Astrocyte (in vitro differentiated cells and primary cell): ENCODE data around the gene HMCN1. TPM values are rescaled to one million over a fixed set of nuclear protein-coding genes. Genes with fewer than 3 reads are reported as not detected.

Experiments
- DNase-seq: peaks from one replicate; pipeline ENCODE4 v3.0.0-alpha.2; 2010; ENCODE audit warnings: low read depth
- FAIRE-seq: peaks from 2 replicates; lab custom pipeline; 2011; peaks lifted over from hg19 to GRCh38; lab: Jason Lieb, UNC
- H2AFZ ChIP-seq: 2 replicates; pipeline ENCODE4 v1.6.0; 2012; ENCODE audit warnings: low read depth, low read length, inconsistent platforms
- H3K27ac ChIP-seq: 2 replicates; pipeline ENCODE4 v1.5.1; 2011; ENCODE audit warnings: low read depth, low read length, inconsistent platforms
- H3K27me3 ChIP-seq: 2 replicates; pipeline ENCODE4 v1.6.0; 2011; ENCODE audit warnings: low read length, inconsistent platforms; ENCODE audit not compliant: insufficient read depth
- H3K36me3 ChIP-seq: 2 replicates; pipeline ENCODE4 v1.5.1; 2011; ENCODE audit warnings: low read length, inconsistent platforms; ENCODE audit not compliant: insufficient read depth
- H3K4me1 ChIP-seq: 2 replicates; pipeline ENCODE4 v1.5.1; 2011; ENCODE audit warnings: low read length, inconsistent platforms; ENCODE audit not compliant: insufficient read depth
- H3K4me2 ChIP-seq: 2 replicates; pipeline ENCODE4 v1.6.0; 2012; ENCODE audit warnings: low read length, inconsistent platforms
- H3K4me3 ChIP-seq: 2 replicates; pipeline ENCODE4 v1.5.1; 2011; ENCODE audit warnings: low read depth, mild to moderate bottlenecking, low read length, inconsistent platforms; ENCODE audit not compliant: insufficient read depth
- H3K79me2 ChIP-seq: 2 replicates; pipeline ENCODE4 v1.6.0; 2012; ENCODE audit warnings: mild to moderate bottlenecking, low read length, inconsistent platforms; ENCODE audit not compliant: insufficient read depth
- H3K9ac ChIP-seq: 2 replicates; pipeline ENCODE4 v1.6.0; 2012; ENCODE audit warnings: mild to moderate bottlenecking, low read length, inconsistent platforms
- H3K9me3 ChIP-seq: 2 replicates; pipeline ENCODE4 v1.5.1; 2012; ENCODE audit warnings: low read depth, mild to moderate bottlenecking, low read length, inconsistent platforms; ENCODE audit not compliant: insufficient read depth
- H4K20me1 ChIP-seq: 2 replicates; pipeline ENCODE4 v1.6.0; 2012; ENCODE audit warnings: low read length, inconsistent platforms; ENCODE audit not compliant: insufficient read depth
- H3K27ac Mint-ChIP-seq: one replicate; pipeline ENCODE4 v1.8.0; 2021; ENCODE audit warnings: mild to moderate bottlenecking, mixed read lengths; ENCODE audit not compliant: unreplicated experiment
- H3K27me3 Mint-ChIP-seq: one replicate; pipeline ENCODE4 v1.8.0; 2021; ENCODE audit warnings: low read depth, mixed read lengths; ENCODE audit not compliant: unreplicated experiment
- H3K36me3 Mint-ChIP-seq: one replicate; pipeline ENCODE4 v1.8.0; 2021; ENCODE audit warnings: low read depth, mixed read lengths; ENCODE audit not compliant: unreplicated experiment
- H3K4me1 Mint-ChIP-seq: one replicate; pipeline ENCODE4 v1.8.0; 2021; ENCODE audit warnings: low read depth, mixed read lengths; ENCODE audit not compliant: unreplicated experiment
- H3K4me3 Mint-ChIP-seq: one replicate; pipeline ENCODE4 v1.8.0; 2021; ENCODE audit warnings: mild to moderate bottlenecking, moderate library complexity, mixed read lengths; ENCODE audit not compliant: unreplicated experiment
- H3K9me3 Mint-ChIP-seq: one replicate; pipeline ENCODE4 v1.8.0; 2021; ENCODE audit warnings: mild to moderate bottlenecking, mixed read lengths; ENCODE audit not compliant: unreplicated experiment
- EZH2 ChIP-seq: IDR thresholded peaks from 2 replicates; pipeline ENCODE4 v1.6.1; 2012; ENCODE audit warnings: mild to moderate bottlenecking, low read length, inconsistent platforms; ENCODE audit not compliant: insufficient read depth
- total RNA-seq: library from RNA; stranded (reverse); gene quantifications from 2 replicates; pipeline ENCODE4 v1.2.1, GENCODE V29; 2021
- TF ChIP-seq, protein P1 (sequence below): IDR thresholded peaks from 2 replicates; pipeline ENCODE4 v1.5.1; 2011; ENCODE audit warnings: low read depth, mild to moderate bottlenecking, inconsistent platforms, low read length, moderate library complexity; ENCODE audit not compliant: insufficient read depth

The HMCN1 gene
- total RNA-seq, 1 donor from 2014 or later: 19.7 TPM

DNA sequence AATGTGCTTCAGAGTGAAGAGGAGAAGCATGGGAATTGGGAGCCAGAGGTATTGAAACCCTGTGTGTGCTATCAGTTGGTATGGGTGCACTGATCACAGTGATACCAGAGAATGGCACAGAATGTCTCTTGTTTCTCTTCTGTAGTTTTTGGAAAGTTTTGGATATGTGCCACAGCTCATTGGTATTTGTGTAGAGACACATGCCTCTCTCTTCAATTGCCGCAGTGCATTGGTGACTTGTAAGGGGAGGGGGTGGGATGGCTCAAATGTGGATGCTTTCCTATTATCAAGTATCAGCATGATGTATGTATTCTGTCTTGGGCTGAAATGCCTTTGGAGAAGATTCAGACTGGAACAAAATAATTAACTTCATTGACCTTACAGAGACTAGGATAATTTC is 101.0 kb downstream of the HMCN1 start:
- Histone ChIP-seq H3K79me2 (no peaks in the 10 kb centered on the region), H3K9ac (no peak overlapping the region), H3K4me2 (no peak overlapping the region), H3K36me3 (no peaks in the 10 kb centered on the region), H3K4me3 (no peak overlapping the region), H3K4me1 (no peaks in the 10 kb centered on the region), H2AFZ (no peak overlapping the region), H4K20me1 (no peaks in the 10 kb centered on the region), H3K27me3 (no peaks in the 10 kb centered on the region), H3K27ac (no peak overlapping the region), H3K9me3 (no peaks in the 10 kb centered on the region)
- Mint-ChIP-seq H3K4me1 (peaks cover 5% of the 10 kb centered on the region), H3K9me3 (peaks cover 3% of the 10 kb centered on the region), H3K27me3 (no peaks in the 10 kb centered on the region), H3K36me3 (no peaks in the 10 kb centered on the region), H3K27ac (no peak overlapping the region), H3K4me3 (no peak overlapping the region)
- TF ChIP-seq EZH2: no peak
- TF ChIP-seq, protein P1, sequence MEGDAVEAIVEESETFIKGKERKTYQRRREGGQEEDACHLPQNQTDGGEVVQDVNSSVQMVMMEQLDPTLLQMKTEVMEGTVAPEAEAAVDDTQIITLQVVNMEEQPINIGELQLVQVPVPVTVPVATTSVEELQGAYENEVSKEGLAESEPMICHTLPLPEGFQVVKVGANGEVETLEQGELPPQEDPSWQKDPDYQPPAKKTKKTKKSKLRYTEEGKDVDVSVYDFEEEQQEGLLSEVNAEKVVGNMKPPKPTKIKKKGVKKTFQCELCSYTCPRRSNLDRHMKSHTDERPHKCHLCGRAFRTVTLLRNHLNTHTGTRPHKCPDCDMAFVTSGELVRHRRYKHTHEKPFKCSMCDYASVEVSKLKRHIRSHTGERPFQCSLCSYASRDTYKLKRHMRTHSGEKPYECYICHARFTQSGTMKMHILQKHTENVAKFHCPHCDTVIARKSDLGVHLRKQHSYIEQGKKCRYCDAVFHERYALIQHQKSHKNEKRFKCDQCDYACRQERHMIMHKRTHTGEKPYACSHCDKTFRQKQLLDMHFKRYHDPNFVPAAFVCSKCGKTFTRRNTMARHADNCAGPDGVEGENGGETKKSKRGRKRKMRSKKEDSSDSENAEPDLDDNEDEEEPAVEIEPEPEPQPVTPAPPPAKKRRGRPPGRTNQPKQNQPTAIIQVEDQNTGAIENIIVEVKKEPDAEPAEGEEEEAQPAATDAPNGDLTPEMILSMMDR: no peak
- DNase-seq (no peak), FAIRE-seq (no peak)

DNA sequence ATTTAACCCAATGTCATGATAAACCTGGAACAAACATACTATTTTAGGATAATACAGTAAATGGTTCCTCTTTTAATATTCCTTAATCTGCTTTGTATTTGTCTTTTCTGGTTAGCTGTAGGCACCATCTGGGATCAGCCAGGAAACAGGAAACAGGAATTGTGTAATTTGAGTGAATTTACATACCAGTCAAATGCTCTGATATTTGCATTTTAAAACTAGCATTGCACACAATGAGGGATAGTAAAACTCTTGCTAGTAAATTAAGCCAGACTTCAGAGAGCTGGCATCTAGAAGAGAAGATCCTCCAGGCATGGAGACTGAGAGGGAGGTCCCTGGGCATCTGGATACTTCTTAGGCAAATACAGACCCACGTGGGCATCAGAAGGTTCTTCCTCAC is 103.5 kb downstream of the HMCN1 start:
- H3K27ac ChIP-seq: no peak overlapping the region
- Mint-ChIP-seq H3K27ac (no peak overlapping the region), H3K9me3 (no peaks in the 10 kb centered on the region), H3K36me3 (no peaks in the 10 kb centered on the region), H3K4me1 (peaks cover 9% of the 10 kb centered on the region), H3K4me3 (no peak overlapping the region), H3K27me3 (no peaks in the 10 kb centered on the region)
- H3K79me2 ChIP-seq: no peaks in the 10 kb centered on the region
- no peaks in the 10 kb centered on the region for H3K9me3 ChIP-seq
- H3K27me3 ChIP-seq: no peaks in the 10 kb centered on the region
- H2AFZ ChIP-seq: no peak overlapping the region
- no peak overlapping the region for H3K4me3 ChIP-seq
- TF ChIP-seq, protein P1: no peak
- TF ChIP-seq EZH2: no peak
- FAIRE-seq: no peak
- no peak overlapping the region for H3K4me2 ChIP-seq
- H3K9ac ChIP-seq: no peak overlapping the region
- no peaks in the 10 kb centered on the region for H4K20me1 ChIP-seq
- H3K4me1 ChIP-seq: no peaks in the 10 kb centered on the region
- H3K36me3 ChIP-seq: no peaks in the 10 kb centered on the region
- no peak for DNase-seq

DNA sequence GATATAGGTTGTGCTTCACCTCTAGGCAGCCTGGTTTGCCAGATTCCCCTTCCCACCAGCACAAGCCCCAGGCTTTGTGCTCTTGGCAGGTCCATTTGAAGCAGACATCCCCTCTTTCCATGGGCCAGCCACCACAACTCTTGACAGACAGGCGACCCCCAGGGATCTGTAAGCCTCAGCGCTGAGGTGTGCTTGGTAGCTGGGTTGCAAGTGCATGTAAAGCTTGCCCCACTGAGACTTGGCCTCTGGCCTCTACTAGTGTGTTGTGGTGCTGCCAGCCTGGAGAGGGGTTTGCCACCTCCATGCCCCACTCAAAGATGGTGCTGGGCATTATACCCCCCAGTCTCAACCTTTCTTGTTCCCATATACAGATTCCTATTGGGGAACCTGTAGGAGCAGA is 103.9 kb downstream of the HMCN1 start:
- TF ChIP-seq EZH2: no peak
- TF ChIP-seq, protein P1: no peak
- FAIRE-seq: no peak

More for the DNA sequence above, 103.9 kb downstream of the HMCN1 start:
- no peaks in the 10 kb centered on the region for H3K4me1 ChIP-seq
- H3K4me2 ChIP-seq: no peak overlapping the region
- no peak overlapping the region for H2AFZ ChIP-seq
- Mint-ChIP-seq H3K36me3 (no peaks in the 10 kb centered on the region), H3K4me1 (peaks cover 9% of the 10 kb centered on the region), H3K27me3 (no peaks in the 10 kb centered on the region), H3K4me3 (no peak overlapping the region), H3K27ac (no peak overlapping the region), H3K9me3 (no peaks in the 10 kb centered on the region)
- no peaks in the 10 kb centered on the region for H3K9me3 ChIP-seq
- no peaks in the 10 kb centered on the region for H3K79me2 ChIP-seq
- H3K9ac ChIP-seq: no peak overlapping the region
- H3K27ac ChIP-seq: no peak overlapping the region
- H4K20me1 ChIP-seq: no peaks in the 10 kb centered on the region
- no peak overlapping the region for H3K4me3 ChIP-seq
- H3K27me3 ChIP-seq: no peaks in the 10 kb centered on the region
- DNase-seq: no peak
- no peaks in the 10 kb centered on the region for H3K36me3 ChIP-seq
